Tibial nerve (tissue), 4 donors: Measurements from ENCODE around the gene OVCH2. TPM values are rescaled to one million over a fixed set of nuclear protein-coding genes. Genes with fewer than 3 reads are reported as not detected.

ENCODE experiments used
- DNase-seq, 2 donors: peaks; one replicate each; pipeline ENCODE4 v3.0.0-alpha.2; 2019; ENCODE audit warnings: low spot score in 2 of 2
- H3K27ac ChIP-seq, 4 donors: fragments of 200-600 bp; sonication (generic) in 3 of 4; one replicate each; pipeline ENCODE4 v1.5.1; 2017 to 2019; ENCODE audit warnings: mild to moderate bottlenecking in 1 of 4
- H3K27me3 ChIP-seq, 2 donors: fragments of 200-600 bp; sonication (generic) in 1 of 2; one replicate each; pipeline versions ENCODE4 v1.5.1 to v1.6.0; 2017 to 2019
- H3K36me3 ChIP-seq, 3 donors: fragments of 200-600 bp; sonication (generic); one replicate each; pipeline ENCODE4 v1.5.1; 2018 to 2019
- H3K4me1 ChIP-seq, 4 donors: fragments of 200-600 bp; sonication (generic) in 3 of 4; one replicate each; pipeline ENCODE4 v1.5.1; 2017 to 2019
- H3K4me3 ChIP-seq, 4 donors: fragments of 200-600 bp; sonication (generic) in 3 of 4; one replicate each; pipeline ENCODE4 v1.5.1; 2017 to 2019; ENCODE audit warnings: mild to moderate bottlenecking in 1 of 4, moderate library complexity in 1 of 4
- H3K9me3 ChIP-seq, 4 donors: fragments of 200-600 bp; sonication (generic) in 3 of 4; one replicate each; pipeline ENCODE4 v1.5.1; 2017 to 2019
- EP300 ChIP-seq, 2 donors: sonication (generic); formaldehyde crosslinking; IDR thresholded peaks; one replicate each; pipeline ENCODE4 v1.6.1; 2017; ENCODE audit warnings: antibody characterized with exemption in 2 of 2, mild to moderate bottlenecking in 1 of 2
- POLR2A ChIP-seq, 2 donors: fragments of 450-650 bp; IDR thresholded peaks; one replicate each; pipeline ENCODE4 v1.6.1; 2017; ENCODE audit warnings: antibody characterized with exemption in 2 of 2, mild to moderate bottlenecking in 2 of 2, moderate library complexity in 2 of 2
- WGBS, 2 donors: methylation state at CpG; one replicate each; pipeline ENCODE4 v1.1.5; 2018; 5-methylcytosine and 5-hydroxymethylcytosine counted together
- total RNA-seq, 4 donors: library from RNA; depleted of rRNA; stranded (reverse); fragments of >200 nt; gene quantifications; one replicate each; pipeline ENCODE4 v1.1.0, GENCODE V29; 2016
- TF ChIP-seq, protein P1 (sequence below), 5 experiments: fragments of 200-600 bp in 3 of 5; fragments of 450-650 bp in 2 of 5; sonication (generic) in 3 of 5; IDR thresholded peaks; one replicate each; pipeline ENCODE4 v1.5.1; 2016 to 2019; ENCODE audit warnings: antibody characterized with exemption in 5 of 5, mild to moderate bottlenecking in 3 of 5, moderate library complexity in 2 of 5

OVCH2 gene
- total RNA-seq, 4 donors from 2014 or later: not detected

DNA sequence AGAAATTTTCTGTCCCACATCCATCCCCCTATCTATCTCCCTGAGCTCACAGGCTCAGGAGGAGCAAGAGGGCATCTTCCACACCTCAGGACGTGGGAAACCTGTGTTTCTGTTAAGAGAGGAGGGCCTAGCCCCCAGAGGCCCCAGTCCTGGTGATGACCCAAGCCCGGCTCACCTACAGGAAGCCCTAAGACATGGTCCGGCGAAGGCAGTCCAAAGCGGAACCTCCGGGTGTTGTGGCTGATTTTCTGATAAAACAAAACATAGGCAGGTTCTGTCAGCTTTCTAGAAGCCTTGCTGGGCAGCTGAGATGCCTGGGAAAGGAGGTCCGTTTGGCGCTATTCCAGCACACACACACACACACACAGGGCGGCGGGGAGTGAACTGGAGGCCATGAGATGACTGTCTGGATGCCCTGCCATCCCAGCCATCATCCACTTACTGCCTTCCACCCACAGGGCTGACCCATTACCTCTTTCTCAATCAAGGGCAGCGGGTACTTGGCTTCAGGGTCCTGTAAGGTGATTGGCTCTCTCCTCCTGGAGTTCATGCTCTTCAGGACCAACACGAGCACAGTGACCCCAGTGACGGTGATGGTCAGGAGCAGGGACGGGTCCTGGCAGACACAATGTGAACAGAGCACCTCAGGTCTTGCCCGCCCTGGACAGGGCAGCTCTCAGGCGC lies 33.9 kb downstream of the OVCH2 start:
- peak overlapping the region; percentile 82 to 96 (median 89) for H3K27ac ChIP-seq
- peaks cover 0 to 72% (median 18%) of the 10 kb centered on the region in 4 donors for H3K4me1 ChIP-seq
- peak overlapping the region in 3 of 4 donors; percentile 62 to 84 (median 66) for H3K4me3 ChIP-seq
- no peak for DNase-seq
- WGBS, 2 donors: 76 to 86% methylated on average over 16 of the region's 16 CpGs
- H3K27me3 ChIP-seq: no peaks in the 10 kb centered on the region
- TF ChIP-seq POLR2A (IDR thresholded peaks at IDR 0.05) (no peak), EP300 (IDR thresholded peaks at IDR 0.05) (no peak)
- TF ChIP-seq, protein P1, sequence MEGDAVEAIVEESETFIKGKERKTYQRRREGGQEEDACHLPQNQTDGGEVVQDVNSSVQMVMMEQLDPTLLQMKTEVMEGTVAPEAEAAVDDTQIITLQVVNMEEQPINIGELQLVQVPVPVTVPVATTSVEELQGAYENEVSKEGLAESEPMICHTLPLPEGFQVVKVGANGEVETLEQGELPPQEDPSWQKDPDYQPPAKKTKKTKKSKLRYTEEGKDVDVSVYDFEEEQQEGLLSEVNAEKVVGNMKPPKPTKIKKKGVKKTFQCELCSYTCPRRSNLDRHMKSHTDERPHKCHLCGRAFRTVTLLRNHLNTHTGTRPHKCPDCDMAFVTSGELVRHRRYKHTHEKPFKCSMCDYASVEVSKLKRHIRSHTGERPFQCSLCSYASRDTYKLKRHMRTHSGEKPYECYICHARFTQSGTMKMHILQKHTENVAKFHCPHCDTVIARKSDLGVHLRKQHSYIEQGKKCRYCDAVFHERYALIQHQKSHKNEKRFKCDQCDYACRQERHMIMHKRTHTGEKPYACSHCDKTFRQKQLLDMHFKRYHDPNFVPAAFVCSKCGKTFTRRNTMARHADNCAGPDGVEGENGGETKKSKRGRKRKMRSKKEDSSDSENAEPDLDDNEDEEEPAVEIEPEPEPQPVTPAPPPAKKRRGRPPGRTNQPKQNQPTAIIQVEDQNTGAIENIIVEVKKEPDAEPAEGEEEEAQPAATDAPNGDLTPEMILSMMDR (IDR thresholded peaks at IDR 0.05): no peak
- H3K9me3 ChIP-seq: no peaks in the 10 kb centered on the region
- H3K36me3 ChIP-seq: peaks cover 0 to 11% (median 0%) of the 10 kb centered on the region in 3 donors

DNA sequence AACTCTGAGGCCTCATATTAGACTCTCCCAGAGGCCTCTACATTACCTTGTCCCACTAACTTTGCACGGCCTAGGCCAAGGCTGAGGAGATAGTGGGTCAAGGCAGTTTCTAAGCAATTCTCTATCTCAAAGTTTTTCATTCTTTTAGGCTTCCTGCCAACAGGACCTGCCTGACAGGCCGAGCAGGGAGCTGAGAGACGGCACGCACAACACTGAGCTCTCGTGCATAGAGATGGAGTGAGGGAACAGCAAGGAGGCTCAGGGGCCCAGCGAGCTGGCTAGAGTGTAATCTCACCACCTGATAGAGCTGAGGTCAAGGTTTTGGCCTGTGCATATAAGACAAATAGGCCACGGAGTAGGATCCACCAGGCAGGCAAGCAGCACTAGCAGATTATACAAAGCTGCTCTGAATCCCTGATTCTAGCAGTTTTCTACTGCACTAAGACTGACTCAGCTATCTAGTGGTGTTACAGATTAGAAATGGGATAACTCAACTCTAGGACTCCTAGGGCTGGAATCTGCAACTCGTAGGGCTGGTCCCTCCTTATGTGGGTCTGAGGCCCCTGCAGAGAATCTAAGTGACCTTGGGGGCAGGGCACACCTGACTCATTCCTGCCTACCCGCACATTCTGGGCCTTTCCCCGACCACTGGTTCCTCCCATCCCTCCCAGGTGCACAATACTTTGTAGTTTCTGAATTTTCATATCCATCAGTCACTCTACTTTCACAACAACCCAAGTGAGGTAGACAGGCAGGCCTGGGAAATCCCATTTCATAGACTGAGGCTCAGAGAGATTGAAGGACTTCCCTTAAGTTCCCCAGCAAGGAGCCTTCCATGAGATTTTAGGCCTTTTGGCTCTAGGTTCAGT lies 34.7 kb downstream of the OVCH2 start:
- TF ChIP-seq, protein P1 (IDR thresholded peaks at IDR 0.05): no peak
- TF ChIP-seq EP300 (IDR thresholded peaks at IDR 0.05) (no peak), POLR2A (IDR thresholded peaks at IDR 0.05) (no peak)
- whole genome bisulfite sequencing, 2 donors: 78 to 89% methylated on average over 10 of the region's 10 CpGs
- no peaks in the 10 kb centered on the region for H3K27me3 ChIP-seq
- no peak overlapping the region for H3K4me3 ChIP-seq
- peak overlapping the region; percentile 82 to 96 (median 89) for H3K27ac ChIP-seq
- DNase-seq: no peak
- no peaks in the 10 kb centered on the region for H3K9me3 ChIP-seq
- peaks cover 0 to 75% (median 18%) of the 10 kb centered on the region in 4 donors for H3K4me1 ChIP-seq
- H3K36me3 ChIP-seq: peaks cover 0 to 16% (median 0%) of the 10 kb centered on the region in 3 donors

DNA sequence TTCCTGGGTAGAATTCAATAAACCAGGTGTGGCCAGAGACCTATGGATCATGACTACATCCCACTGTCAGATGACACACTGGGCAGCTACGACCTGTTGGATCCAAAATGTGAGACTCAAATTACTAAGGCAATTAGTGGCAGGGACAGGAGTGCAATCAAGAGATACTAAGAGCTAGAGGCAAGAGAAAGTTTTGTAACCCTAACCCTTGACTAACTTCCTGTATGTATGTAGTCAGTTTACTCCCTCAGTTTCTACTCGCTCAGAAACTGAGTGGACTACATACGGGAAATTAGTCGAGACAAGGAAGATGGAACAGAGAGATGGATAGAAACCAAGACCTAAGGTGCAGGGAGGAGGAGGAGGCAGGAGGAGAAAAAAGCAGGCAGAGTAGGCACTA lies 35.6 kb downstream of the OVCH2 start:
- TF ChIP-seq, protein P1 (IDR thresholded peaks at IDR 0.05): no peak
- peaks cover 0 to 78% (median 19%) of the 10 kb centered on the region in 4 donors for H3K4me1 ChIP-seq
- 65 to 66% methylated on average over 4 of the region's 4 CpGs for WGBS, 2 donors
- peaks cover 0 to 25% (median 0%) of the 10 kb centered on the region in 3 donors for H3K36me3 ChIP-seq
- H3K4me3 ChIP-seq: no peak overlapping the region
- no peaks in the 10 kb centered on the region for H3K27me3 ChIP-seq
- peak overlapping the region in 2 of 4 donors; percentile 94 to 96 for H3K27ac ChIP-seq
- no peaks in the 10 kb centered on the region for H3K9me3 ChIP-seq
- DNase-seq: no peak

DNA sequence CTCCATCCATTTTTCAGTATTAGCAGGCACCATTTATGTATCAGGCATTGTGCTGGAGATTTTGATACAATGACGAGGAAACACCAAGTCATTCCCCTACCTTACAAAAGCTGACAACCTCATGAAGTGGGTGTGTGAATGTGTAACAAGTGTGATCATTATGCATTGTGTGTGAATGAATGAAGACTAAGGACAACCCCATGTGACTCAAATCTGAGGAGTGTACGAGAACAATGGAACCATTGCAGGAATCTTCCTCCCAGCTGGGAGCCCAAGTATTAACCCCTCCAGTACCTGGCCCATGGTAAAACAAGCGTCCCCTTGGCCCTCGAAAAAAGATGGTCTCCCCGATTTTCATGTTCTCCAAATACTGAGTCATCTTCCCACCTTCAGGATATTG lies 37.4 kb downstream of the OVCH2 start:
- 37 to 58% methylated on average over 5 of the region's 5 CpGs for WGBS, 2 donors
- Histone ChIP-seq H3K4me1 (peaks cover 0 to 71% (median 18%) of the 10 kb centered on the region in 4 donors), H3K36me3 (peaks cover 0 to 42% (median 0%) of the 10 kb centered on the region in 3 donors), H3K27ac (peak overlapping the region; percentile 46 to 96 (median 78)), H3K27me3 (no peaks in the 10 kb centered on the region), H3K4me3 (no peak overlapping the region), H3K9me3 (no peaks in the 10 kb centered on the region)
- TF ChIP-seq, protein P1 (IDR thresholded peaks at IDR 0.05): no peak
- TF ChIP-seq EP300 (IDR thresholded peaks at IDR 0.05) (peak in 1 of 2 donors; percentile 69), POLR2A (IDR thresholded peaks at IDR 0.05) (peak in 1 of 2 donors; percentile 12)
- DNase-seq: no peak
